ENCODE measurements around the gene CFAP206.
"Not testable (repeated sequence)": the region's sequence is repeated elsewhere in the genome, so short reads cannot be mapped to it uniquely, and the experiment has no call there.

The CFAP206 gene

DNA sequence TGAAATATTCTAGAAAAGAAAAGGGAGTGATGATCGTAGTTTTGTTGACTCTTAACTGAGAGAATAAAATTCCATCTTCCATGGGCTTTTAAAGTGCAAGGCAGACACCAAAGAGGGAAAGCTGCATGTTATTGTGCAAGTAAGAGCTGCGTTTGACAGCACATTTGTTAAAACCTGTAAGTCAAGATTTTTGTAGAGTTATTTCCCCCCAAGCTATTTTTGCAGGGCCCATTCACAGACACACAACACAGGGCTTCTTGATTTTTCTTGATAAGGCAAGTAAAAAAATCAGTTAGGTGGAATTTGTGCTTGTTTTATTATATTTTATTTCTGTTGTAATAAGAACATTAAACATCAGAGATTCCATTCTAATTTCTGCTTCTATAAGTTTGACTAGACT lies 13.8 kb downstream of the CFAP206 start:
- no peak for DNase-seq

DNA sequence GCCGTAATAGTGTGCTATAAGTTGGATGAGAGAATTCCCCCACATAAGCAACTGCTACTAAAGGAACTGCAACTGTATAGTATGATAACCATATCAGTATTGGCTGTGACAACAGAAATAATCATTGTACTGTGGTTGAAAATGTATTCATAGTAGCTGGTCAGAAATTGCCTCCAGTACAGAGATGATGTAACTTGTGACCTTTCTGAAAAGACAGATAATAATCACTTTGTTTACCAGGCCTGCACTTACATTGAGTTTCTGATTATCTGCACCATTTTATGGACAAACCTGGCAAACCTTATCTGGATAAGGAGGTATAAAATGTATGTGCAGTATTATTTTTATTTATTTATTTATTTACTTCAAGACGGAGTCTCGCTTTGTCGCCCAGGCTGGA lies 19.0 kb downstream of the CFAP206 start:
- DNase-seq = no peak

DNA sequence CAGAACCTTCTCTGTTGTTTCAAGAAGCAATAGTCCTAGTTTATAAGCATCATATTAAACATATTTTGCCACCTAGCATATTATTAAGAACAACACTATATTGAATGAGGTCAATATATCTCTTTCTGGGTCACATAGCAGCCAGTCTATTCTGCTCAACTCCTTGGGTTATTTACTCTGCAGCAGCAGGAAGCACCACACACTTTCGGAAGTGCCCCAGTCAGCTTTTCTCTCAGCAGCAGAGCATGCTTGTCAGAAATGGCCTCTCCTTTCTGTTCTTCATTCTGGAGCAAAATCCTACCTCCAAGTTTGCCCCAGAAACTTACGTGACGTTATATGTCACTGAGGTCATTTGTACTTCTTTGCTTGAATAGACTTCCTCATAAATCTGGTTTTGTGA lies 22.7 kb downstream of the CFAP206 start:
- no peak for DNase-seq

DNA sequence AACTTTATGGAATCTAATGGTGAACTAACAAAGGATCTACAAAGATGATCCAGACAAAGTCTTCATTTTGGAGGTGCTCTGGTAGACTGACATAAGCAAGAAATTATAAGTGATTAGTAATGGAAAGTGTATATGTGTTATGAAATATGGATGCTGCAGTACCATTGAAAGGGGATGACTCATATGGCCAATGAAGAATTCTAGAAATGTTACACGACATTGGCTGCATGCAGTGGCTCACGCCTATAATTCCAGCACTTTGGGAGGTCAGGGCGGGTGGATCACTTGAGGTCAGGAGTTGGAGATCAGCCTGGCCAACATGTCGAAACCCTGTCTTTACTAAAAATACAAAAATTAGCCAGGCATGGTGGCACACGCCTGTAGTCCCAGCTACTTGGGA lies 23.5 kb downstream of the CFAP206 start:
- no peak for DNase-seq

DNA sequence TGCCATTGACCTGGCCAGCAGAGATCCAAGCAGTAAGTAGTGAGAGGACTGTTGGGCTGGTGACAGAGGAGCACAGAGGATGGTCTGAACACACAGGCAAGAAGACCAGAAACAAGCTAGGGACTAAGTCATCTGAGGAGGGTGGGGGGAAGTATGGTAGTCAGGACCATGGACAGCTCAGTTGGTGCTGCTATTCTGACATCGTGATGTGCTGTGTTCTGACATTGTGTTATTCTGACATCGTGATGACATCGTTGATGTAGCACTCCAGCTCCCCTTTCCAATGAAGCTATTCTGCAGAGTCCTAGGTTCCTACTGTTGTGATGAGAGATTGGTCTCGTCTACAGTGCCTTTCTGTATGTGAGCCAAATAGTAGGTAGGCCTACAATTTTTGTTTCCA lies 28.7 kb downstream of the CFAP206 start:
- DNase-seq = no peak

DNA sequence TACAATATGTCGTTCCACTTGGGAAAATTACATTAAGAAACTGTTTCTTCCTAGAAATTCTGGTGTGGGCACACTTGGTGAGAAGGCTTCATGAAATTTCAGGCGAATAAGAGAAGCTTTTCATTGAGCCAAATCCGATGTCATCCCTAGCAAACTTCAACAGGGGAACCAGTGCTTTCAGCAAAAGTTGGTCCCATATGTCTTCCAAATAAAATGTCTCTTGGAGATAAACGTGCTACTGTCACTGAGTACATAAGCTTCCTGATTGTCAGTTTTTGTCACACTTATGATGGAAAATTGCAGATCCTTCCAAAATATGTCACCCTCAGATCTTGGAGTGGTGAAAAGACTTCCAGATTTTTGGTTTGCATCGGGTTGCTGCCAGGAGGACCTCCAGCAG lies 33.9 kb downstream of the CFAP206 start:
- no peak for DNase-seq

DNA sequence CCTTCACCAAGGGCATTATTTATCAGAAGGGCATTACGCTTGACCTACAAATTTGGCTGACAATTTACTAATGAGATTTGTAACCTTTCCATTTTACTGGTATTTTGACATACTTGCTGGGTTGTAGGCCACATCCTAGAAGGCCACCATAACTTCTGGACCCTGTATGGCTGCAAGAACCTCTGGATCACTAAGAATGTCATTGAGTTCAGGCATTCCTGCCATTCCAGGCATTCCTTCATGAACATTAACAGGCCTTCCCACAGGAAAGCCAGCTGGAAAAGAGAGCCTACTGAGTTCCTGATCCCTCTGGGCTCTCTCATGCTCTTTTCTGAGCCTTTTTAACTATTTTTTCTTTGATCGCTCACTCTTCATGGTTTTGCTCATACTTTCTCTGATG lies 36.6 kb downstream of the CFAP206 start:
- DNase-seq = no peak

DNA sequence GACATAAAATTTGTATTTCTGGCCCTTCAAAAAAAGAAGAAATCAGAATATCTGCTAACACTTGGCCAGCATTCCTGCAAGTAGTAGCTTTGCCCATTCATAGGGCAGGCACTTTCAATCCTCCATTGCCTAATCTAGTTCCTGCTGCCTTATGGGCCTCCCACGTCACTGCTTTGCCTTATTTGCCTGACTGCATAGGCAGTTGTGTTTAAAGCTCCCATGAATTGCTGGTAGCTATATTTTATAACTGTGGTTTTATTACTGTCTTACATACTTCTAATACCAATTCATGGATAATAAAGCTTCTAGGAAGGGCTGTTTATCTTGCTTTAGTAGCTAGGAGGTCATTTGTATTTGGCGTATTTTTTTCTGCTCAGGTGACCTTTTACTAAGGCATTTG lies 57.3 kb downstream of the CFAP206 start:
- no peak for DNase-seq

DNA sequence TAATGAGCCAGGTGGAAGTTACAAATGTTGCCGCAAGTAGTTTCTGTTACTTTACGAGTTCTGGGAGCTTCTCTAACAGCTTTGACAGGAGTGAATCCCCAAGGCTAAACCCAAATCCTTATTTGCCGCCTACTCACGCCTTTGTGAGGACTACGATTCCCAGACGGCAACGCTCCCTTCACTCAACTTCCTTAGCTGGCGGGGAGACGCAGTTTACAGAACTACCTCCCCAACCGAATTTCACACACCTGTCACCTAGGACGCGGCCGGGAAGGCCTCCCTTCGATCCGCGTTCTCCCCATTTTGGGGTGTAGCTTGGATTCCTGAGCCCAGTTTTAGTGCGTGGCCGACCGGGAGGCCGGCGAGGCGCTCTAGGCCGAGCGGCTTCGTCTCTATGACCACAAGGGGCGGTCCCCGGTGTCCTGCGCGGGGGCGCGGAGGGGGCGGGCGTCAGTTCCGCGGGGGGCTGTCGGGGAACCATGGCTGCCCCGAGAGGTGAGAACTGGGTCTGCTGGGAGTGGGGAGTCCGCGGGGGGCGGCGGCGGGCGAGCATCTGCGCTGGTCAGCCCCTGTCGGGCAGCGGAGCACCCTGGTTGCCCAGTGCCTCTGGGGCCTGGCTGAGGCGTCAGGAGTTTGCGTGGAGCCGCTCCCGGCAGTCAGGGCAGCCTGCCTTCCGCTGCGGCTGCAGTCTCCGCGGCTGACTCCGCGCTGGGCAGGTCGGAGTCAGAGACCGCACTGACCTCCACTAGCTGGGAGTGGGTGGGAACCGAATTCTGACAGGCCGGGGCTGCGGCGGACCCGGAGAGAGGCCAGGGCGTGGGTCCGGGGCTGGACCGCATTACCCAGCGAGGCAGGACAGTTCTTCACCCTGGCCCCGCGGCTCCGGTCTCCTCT lies 65.0 kb downstream of the CFAP206 start, which contains the start of gene SLC35A1:
Gene SLC35A1 (plus strand): TSS at position 450 of the 894 bp plus-strand sequence. CDS start 30 bp downstream, at position 480.
- no peak for DNase-seq

DNA sequence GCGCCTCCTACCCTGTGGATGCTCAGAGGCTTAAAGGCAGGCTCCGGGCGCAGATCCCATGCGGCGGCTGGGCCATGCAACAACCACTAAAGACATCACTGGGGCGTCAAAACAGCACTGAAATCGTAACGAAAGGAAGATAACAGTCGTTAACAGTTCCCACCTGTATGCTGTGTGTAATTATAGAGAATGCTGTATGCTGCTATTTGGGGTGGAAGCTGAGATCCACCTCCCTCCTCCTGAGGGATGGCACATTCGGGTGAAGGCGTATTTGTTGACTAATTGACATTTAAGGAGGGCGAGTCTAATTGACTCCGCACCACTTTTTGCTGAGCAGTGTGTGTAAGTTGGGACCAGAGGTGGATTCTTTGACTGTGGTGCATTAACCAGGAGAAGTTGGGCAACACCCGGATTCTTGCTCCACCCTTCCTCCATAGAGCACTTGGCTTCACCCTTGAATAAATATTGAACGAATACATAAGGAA lies 65.7 kb downstream of the CFAP206 start:
- no peak for DNase-seq

DNA sequence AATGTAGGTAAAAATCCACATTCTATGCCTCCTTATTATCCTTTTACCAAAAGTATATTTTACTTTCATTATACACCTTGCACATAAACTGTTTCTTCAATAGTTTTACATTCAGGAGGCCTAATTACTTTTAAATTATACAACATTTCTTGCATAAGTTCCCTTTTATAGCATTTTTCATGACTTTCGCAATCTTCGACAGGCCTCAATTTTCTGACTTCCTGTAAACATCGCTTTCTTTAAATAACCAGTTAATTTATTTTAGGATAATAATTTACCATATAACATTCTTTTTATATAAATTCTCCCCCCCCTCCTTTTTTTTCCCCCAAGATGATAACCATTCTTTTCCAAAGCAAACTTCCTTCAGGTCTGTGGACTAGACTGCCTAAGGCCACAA lies 74.2 kb downstream of the CFAP206 start:
- no peak for DNase-seq

DNA sequence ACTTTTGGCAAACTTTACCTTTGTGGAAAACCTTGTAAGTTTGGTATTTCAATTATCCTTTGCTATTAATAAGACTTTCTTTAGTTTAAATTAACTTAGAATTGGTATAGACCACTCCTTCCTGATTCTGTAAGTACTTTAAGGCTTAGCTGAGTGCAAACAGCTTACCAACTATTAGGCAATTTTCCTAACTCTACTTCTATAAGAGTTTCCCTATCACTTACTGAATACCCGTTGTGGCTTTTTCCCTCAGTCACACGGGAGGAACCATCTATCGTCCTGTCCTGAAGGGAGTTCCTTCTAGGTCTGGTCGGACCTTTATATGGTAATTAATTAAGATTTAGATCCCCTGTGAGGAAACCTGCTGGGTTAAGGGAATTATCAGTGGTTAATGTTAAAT lies 74.6 kb downstream of the CFAP206 start:
- no peak for DNase-seq

DNA sequence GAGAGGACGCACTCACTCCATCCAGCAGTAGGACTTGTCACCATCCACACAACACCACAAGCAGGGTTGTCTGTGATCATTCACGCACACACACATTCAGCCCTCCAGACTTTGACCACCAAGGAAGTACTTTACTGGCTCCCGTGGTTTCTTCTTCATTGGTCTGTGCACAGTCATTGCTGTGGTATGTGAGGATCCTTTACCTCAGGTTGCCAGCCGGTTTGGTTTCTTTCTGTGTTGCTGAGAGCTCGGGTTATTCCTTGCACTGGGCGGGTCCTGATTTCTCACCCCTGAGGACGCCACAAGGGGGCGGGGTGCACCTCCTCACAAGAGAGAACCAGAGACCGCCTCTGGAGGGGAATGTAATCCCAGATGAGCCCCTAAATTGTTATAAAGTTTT lies 76.2 kb downstream of the CFAP206 start:
- DNase-seq = no peak

DNA sequence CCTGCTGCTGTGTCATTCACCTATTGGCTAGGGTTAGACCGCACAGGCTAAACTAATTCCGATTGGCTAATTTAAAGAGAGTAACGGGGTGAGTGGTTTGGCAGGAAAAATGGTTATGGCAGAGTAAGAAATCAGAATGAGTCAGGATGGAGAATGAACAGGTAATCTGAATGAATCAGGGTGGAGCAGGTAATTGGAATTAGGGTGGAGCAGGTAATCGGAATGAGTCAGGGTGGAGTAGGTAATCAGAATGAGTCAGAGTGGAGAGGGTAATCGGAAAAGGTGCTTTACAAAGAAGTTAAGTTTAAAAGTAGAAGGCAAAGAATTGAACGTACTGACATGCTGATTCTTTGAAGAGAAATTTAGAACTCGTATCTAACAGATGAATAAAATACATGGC lies 76.7 kb downstream of the CFAP206 start:
- DNase-seq = no peak

DNA sequence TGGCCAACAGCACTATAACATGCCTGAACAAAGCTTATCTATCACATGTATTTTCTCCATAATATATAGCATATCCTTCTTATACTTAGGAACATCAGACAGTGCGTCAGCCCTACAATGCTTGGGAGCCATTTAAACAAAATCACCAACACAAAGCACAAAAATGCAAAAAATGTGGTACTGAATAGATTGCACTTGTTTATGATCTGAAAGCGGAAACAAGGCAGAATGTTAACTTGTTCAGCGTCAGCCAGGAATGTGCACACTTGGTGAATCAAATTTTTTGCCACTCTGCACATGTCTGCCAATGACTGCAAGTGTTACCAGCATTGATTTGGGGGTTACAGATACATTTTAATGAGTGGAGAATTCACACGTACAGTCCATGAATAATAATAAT lies 79.8 kb downstream of the CFAP206 start:
- DNase-seq = no peak

DNA sequence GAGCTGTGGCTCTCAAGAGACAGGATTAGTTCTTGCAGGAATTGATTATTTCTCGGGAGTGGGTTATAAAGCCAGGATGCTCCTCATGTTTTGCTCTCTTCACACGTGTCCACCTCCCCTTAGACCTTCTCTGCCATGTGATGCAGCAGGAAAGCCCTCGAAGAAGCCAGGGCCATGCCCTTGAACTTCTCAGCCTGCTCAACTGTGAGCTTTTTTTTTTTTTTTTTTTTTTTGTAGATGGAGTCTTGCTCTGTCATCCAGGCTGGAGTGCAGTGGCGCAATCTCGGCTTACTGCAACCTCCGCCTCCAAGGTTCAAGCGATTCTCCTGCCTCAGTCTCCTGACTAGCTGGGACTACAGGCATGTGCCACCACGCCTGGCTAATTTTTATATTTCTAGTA lies 81.6 kb downstream of the CFAP206 start:
- not testable (repeated sequence) for DNase-seq

DNA sequence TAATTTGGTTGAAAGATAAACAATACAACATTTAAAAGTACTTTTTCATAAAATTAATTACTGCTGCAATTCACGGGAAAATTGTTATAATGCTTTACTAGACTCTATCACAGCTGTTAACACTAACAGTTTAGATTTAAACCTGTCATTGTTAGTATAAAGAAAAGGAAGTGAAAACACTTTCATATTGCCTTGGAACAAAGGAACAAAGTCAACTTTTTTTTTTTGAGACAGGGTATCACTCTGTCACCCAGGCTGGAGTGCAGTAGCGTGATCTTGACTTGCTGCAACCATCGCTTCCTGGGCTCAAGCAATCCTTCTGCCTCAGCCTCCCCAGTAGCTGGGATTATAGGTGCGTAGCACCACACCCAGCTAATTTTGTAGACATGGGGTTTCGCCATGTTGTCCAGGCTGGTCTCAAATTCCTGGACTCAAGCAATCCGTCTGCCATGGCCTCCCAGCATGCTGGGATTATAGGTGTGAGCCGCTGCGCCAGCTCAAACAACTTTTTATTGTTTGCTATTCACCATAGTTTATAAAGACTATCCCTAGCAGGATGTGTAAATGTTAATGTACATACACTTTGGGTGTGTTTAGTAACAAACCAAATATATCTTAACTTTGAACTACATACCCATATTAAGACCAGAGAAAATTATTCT lies 87.1 kb downstream of the CFAP206 start:
- DNase-seq = no peak

DNA sequence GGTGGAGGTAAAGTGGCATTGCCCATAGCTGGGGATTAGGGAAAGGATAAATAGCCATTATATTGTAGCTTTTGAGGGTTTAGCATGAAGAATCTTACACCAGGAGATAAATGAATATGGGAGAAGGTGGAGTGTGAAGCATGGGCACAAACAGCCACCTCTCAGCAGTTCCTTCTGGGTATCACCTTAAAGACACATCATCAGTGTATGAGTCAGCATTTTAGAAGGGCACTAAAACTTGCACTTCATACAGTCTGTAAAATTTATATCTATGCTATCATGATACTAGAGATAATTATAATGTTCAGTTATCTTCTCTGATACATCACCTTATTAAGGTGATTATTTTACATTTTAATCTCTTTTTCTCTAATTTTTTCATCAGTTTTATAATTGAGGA lies 90.3 kb downstream of the CFAP206 start:
- DNase-seq = no peak

DNA sequence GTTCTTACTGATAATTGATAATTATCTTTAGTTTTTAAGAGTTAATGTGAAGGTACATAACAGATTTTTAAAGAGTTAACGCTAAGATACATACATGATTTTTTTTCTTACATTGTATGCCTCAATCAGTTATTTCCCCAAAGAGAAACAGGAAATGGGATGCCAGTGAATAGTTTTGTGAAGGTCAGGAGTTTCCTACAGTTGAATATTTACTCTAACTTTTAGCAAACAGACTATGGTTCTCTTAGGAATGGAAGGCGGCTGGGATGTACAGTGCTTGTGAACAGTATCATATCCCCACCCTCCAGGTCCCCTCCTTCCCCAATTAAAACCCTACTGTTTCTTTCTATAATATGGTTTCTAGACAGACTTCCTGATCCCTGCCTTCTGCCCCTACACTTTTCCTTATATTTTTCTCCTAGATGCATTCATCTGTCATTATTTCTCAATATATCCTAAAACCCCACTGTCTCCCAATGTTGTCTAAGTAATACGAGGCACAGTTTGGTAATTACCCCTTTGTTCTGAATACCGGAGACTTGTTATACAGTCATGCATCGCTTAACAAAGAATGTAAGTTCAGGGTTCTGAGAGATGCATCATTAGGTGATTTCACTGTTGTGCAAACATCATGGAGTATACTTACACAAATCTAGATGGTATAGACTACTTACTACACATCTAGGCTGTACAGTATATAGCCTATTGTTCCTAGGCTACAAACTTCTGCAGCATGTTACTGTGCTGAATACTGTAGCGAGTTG lies 94.2 kb downstream of the CFAP206 start:
- DNase-seq = no peak

DNA sequence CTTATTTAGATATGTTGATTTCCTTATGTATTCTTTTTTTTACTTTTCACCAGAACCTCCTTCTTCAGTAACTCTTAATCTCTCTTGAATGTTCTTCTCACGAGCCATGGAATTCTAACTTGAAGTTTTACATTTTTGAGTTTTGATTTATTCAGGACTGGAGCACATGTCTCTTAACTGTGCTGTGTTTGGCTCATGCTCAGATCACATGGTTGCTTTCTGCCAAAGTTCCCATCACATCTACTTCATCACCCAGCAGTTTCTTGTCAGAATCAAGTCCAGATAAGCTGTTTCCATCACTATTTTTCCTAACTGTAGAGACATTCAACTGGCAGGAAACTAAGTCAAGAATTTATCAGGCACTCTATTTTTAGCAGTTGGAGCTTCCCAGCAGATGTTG lies 96.7 kb downstream of the CFAP206 start:
- DNase-seq = no peak

All from cortex of kidney (tissue), 1 donor.